Activated naive CD8-positive, alpha-beta T cell treated with anti-CD3 and anti-CD28 coated beads for 36 hours (primary cell): ENCODE results near the gene KCNQ1. TPM values are rescaled to one million over a fixed set of nuclear protein-coding genes. Genes with fewer than 3 reads are reported as not detected.
A peak's percentile ranks its signal among the peaks of the same experiment; 100 is the strongest.
"Not testable (repeated sequence)": the region's sequence is repeated elsewhere in the genome, so short reads cannot be mapped to it uniquely, and the experiment has no call there.

Experiments
- DNase-seq: peaks from one replicate; pipeline ENCODE4 v3.0.0; 2021
- H3K27ac Mint-ChIP-seq: one replicate; pipeline ENCODE4 v1.8.0; 2022; ENCODE audit warnings: mild to moderate bottlenecking, moderate library complexity, mixed read lengths
- H3K27me3 Mint-ChIP-seq: one replicate; pipeline ENCODE4 v1.8.0; 2022; ENCODE audit warnings: mild to moderate bottlenecking, mixed read lengths
- H3K36me3 Mint-ChIP-seq: one replicate; pipeline ENCODE4 v1.8.0; 2021; ENCODE audit warnings: mild to moderate bottlenecking, mixed read lengths
- H3K4me1 Mint-ChIP-seq: one replicate; pipeline ENCODE4 v1.8.0; 2021; ENCODE audit warnings: mixed read lengths
- H3K4me3 Mint-ChIP-seq: one replicate; pipeline ENCODE4 v1.8.0; 2022; ENCODE audit warnings: mild to moderate bottlenecking, moderate library complexity, mixed read lengths
- H3K9me3 Mint-ChIP-seq: one replicate; pipeline ENCODE4 v1.8.0; 2022; ENCODE audit warnings: mixed read lengths
- total RNA-seq, 2 experiments: library from RNA; stranded (reverse); gene quantifications; one replicate each; pipeline ENCODE4 v1.2.3, GENCODE V29; 2021

Gene KCNQ1
- total RNA-seq, 2 experiments from 2014 or later, result 6.7 to 9.6 TPM

GRCh38 chr11:2477254-2477653 is 32.4 kb downstream of the KCNQ1 start:
- Mint-ChIP-seq H3K9me3 (peaks cover 25% of the 10 kb centered on the region), H3K27ac (no peak overlapping the region), H3K4me3 (no peak overlapping the region)

GRCh38 chr11:2477936-2478335 is 33.1 kb downstream of the KCNQ1 start:
- Mint-ChIP-seq H3K4me1 (peaks cover 29% of the 10 kb centered on the region), H3K4me3 (no peak overlapping the region), H3K9me3 (peaks cover 25% of the 10 kb centered on the region), H3K27me3 (no peaks in the 10 kb centered on the region), H3K36me3 (peaks cover 33% of the 10 kb centered on the region), H3K27ac (no peak overlapping the region)
- no peak for DNase-seq

More at GRCh38 chr11:2477254-2477653, 32.4 kb downstream of the KCNQ1 start:
- peaks cover 28% of the 10 kb centered on the region for H3K4me1 Mint-ChIP-seq
- no peaks in the 10 kb centered on the region for H3K27me3 Mint-ChIP-seq
- DNase-seq, result no peak
- peaks cover 33% of the 10 kb centered on the region for H3K36me3 Mint-ChIP-seq

- peak overlapping the region; percentile 79 for H3K4me3 Mint-ChIP-seq
- not testable (repeated sequence) for DNase-seq, H3K27me3 Mint-ChIP-seq
- peaks cover 39% of the 10 kb centered on the region for H3K36me3 Mint-ChIP-seq
- peak overlapping the region; percentile 85 for H3K27ac Mint-ChIP-seq
- peaks cover 25% of the 10 kb centered on the region for H3K9me3 Mint-ChIP-seq
- peaks cover 24% of the 10 kb centered on the region for H3K4me1 Mint-ChIP-seq
Measured at GRCh38 chr11:2480067-2480873, 35.5 kb downstream of the KCNQ1 start.

GRCh38 chr11:2480874-2481220 is 36.0 kb downstream of the KCNQ1 start:
- Mint-ChIP-seq H3K4me3 (peak overlapping the region; percentile 79), H3K27me3 (no peaks in the 10 kb centered on the region), H3K27ac (peak overlapping the region; percentile 85), H3K36me3 (peaks cover 45% of the 10 kb centered on the region), H3K4me1 (peaks cover 24% of the 10 kb centered on the region), H3K9me3 (peaks cover 29% of the 10 kb centered on the region)
- DNase-seq, result no peak

- Mint-ChIP-seq H3K9me3 (peaks cover 29% of the 10 kb centered on the region), H3K4me1 (peaks cover 24% of the 10 kb centered on the region), H3K36me3 (peaks cover 49% of the 10 kb centered on the region), H3K27ac (peak overlapping the region; percentile 85), H3K4me3 (peak overlapping the region; percentile 79), H3K27me3 (no peaks in the 10 kb centered on the region)
- DNase-seq, result no peak
Measured at GRCh38 chr11:2481253-2481652, 36.4 kb downstream of the KCNQ1 start.

- Mint-ChIP-seq H3K4me1 (peaks cover 24% of the 10 kb centered on the region), H3K4me3 (no peak overlapping the region), H3K36me3 (peaks cover 52% of the 10 kb centered on the region), H3K9me3 (peaks cover 34% of the 10 kb centered on the region), H3K27ac (no peak overlapping the region), H3K27me3 (no peaks in the 10 kb centered on the region)
- DNase-seq, result no peak
Measured at GRCh38 chr11:2482204-2482603, 37.4 kb downstream of the KCNQ1 start.

- Mint-ChIP-seq H3K4me1 (peaks cover 24% of the 10 kb centered on the region), H3K9me3 (peaks cover 35% of the 10 kb centered on the region), H3K4me3 (no peak overlapping the region), H3K36me3 (peaks cover 53% of the 10 kb centered on the region), H3K27ac (no peak overlapping the region), H3K27me3 (no peaks in the 10 kb centered on the region)
- DNase-seq, result no peak
Measured at GRCh38 chr11:2482745-2483144, 37.9 kb downstream of the KCNQ1 start.

GRCh38 chr11:2483426-2483825 is 38.6 kb downstream of the KCNQ1 start:
- Mint-ChIP-seq H3K27me3 (no peaks in the 10 kb centered on the region), H3K4me3 (no peak overlapping the region), H3K27ac (no peak overlapping the region), H3K36me3 (peaks cover 54% of the 10 kb centered on the region), H3K9me3 (peaks cover 37% of the 10 kb centered on the region), H3K4me1 (peaks cover 24% of the 10 kb centered on the region)
- no peak for DNase-seq

GRCh38 chr11:2484576-2485125 is 39.8 kb downstream of the KCNQ1 start:
- no peak overlapping the region for H3K4me3 Mint-ChIP-seq
- H3K4me1 Mint-ChIP-seq, result peaks cover 24% of the 10 kb centered on the region
- H3K27ac Mint-ChIP-seq, result no peak overlapping the region
- peaks cover 55% of the 10 kb centered on the region for H3K36me3 Mint-ChIP-seq
- DNase-seq, result no peak
- H3K9me3 Mint-ChIP-seq, result peaks cover 35% of the 10 kb centered on the region
- H3K27me3 Mint-ChIP-seq, result no peaks in the 10 kb centered on the region

GRCh38 chr11:2488004-2488403 is 43.2 kb downstream of the KCNQ1 start:
- H3K4me1 Mint-ChIP-seq, result no peaks in the 10 kb centered on the region
- H3K9me3 Mint-ChIP-seq, result peaks cover 36% of the 10 kb centered on the region
- DNase-seq, result no peak
- H3K4me3 Mint-ChIP-seq, result no peak overlapping the region
- H3K36me3 Mint-ChIP-seq, result peaks cover 62% of the 10 kb centered on the region
- H3K27ac Mint-ChIP-seq, result no peak overlapping the region
- no peaks in the 10 kb centered on the region for H3K27me3 Mint-ChIP-seq

GRCh38 chr11:2489083-2489482 is 44.3 kb downstream of the KCNQ1 start:
- H3K4me1 Mint-ChIP-seq, result no peaks in the 10 kb centered on the region
- peaks cover 43% of the 10 kb centered on the region for H3K9me3 Mint-ChIP-seq
- DNase-seq, result no peak
- H3K27me3 Mint-ChIP-seq, result no peaks in the 10 kb centered on the region
- H3K27ac Mint-ChIP-seq, result no peak overlapping the region
- peaks cover 68% of the 10 kb centered on the region for H3K36me3 Mint-ChIP-seq
- H3K4me3 Mint-ChIP-seq, result no peak overlapping the region

GRCh38 chr11:2497951-2498350 is 53.1 kb downstream of the KCNQ1 start:
- not testable (repeated sequence) for H3K27me3 Mint-ChIP-seq, H3K4me1 Mint-ChIP-seq, H3K4me3 Mint-ChIP-seq, H3K27ac Mint-ChIP-seq, DNase-seq
- Mint-ChIP-seq H3K36me3 (peaks cover 54% of the 10 kb centered on the region), H3K9me3 (peaks cover 48% of the 10 kb centered on the region)

- Mint-ChIP-seq H3K36me3 (peaks cover 49% of the 10 kb centered on the region), H3K27me3 (no peaks in the 10 kb centered on the region), H3K9me3 (peaks cover 44% of the 10 kb centered on the region), H3K4me3 (no peak overlapping the region), H3K27ac (no peak overlapping the region), H3K4me1 (no peaks in the 10 kb centered on the region)
- no peak for DNase-seq
Measured at GRCh38 chr11:2498750-2499149, 53.9 kb downstream of the KCNQ1 start.

- no peaks in the 10 kb centered on the region for H3K27me3 Mint-ChIP-seq
- no peak for DNase-seq
Measured at GRCh38 chr11:2507212-2507901, 62.5 kb downstream of the KCNQ1 start.

GRCh38 chr11:2507945-2508749 is 63.3 kb downstream of the KCNQ1 start:
- H3K4me3 Mint-ChIP-seq, result no peak overlapping the region
- H3K27ac Mint-ChIP-seq, result no peak overlapping the region
- peaks cover 3% of the 10 kb centered on the region for H3K4me1 Mint-ChIP-seq
- no peak for DNase-seq
- no peaks in the 10 kb centered on the region for H3K27me3 Mint-ChIP-seq
- H3K9me3 Mint-ChIP-seq, result no peaks in the 10 kb centered on the region
- no peaks in the 10 kb centered on the region for H3K36me3 Mint-ChIP-seq

More at GRCh38 chr11:2507212-2507901, 62.5 kb downstream of the KCNQ1 start:
- Mint-ChIP-seq H3K36me3 (no peaks in the 10 kb centered on the region), H3K9me3 (no peaks in the 10 kb centered on the region), H3K27ac (no peak overlapping the region), H3K4me1 (peaks cover 3% of the 10 kb centered on the region), H3K4me3 (no peak overlapping the region)
